Psoas muscle (tissue), 8 donors: ENCODE results near the gene SH2D3C. TPM values are rescaled to one million over a fixed set of nuclear protein-coding genes. Genes with fewer than 3 reads are reported as not detected.

Experiments used
- ATAC-seq, 4 donors: fragments of 200-7000 bp; cut with Tn5 transposase; one replicate each; pipeline ENCODE4 v1.9.1; 2020; ENCODE audit warnings: moderate library complexity in 3 of 4, mild to moderate bottlenecking in 2 of 4
- DNase-seq, 2 donors: peaks; one replicate each; pipeline ENCODE4 v3.0.0-alpha.2; 2020
- H3K27ac ChIP-seq: fragments of 200-600 bp; one replicate; pipeline ENCODE4 v1.8.0; 2022
- H3K27me3 ChIP-seq, 3 donors: fragments of 200-600 bp in 1 of 3; one replicate each; pipeline versions ENCODE4 v1.6.1 to v1.8.0; 2013 to 2022; ENCODE audit warnings: low read length in 2 of 3, mild to moderate bottlenecking in 2 of 3, moderate library complexity in 1 of 3; ENCODE audit not compliant: insufficient read depth in 3 of 3
- H3K36me3 ChIP-seq, 2 donors: fragments of 200-600 bp in 1 of 2; one replicate each; pipeline versions ENCODE4 v1.6.1 to v1.8.0; 2013 to 2022; ENCODE audit warnings: low read depth in 1 of 2, mild to moderate bottlenecking in 1 of 2, moderate library complexity in 1 of 2; ENCODE audit not compliant: insufficient read depth in 1 of 2
- H3K4me1 ChIP-seq: fragments of 200-600 bp; one replicate; pipeline ENCODE4 v1.8.0; 2022
- H3K4me3 ChIP-seq: fragments of 200-600 bp; one replicate; pipeline ENCODE4 v1.8.0; 2022; ENCODE audit warnings: mild to moderate bottlenecking
- H3K9me3 ChIP-seq: fragments of 200-600 bp; one replicate; pipeline ENCODE4 v1.8.0; 2022
- WGBS, 3 donors: extraction: QIAGEN DNeasy Blood & Tissue Kit; methylation state at CpG; one replicate each; pipeline versions ENCODE4 v1.1.6 to v1.1.7; 2013; 5-methylcytosine and 5-hydroxymethylcytosine counted together
- intact Hi-C, 2 donors: fragments of 100-400 bp; cut with DNase I; formaldehyde crosslinking; loops; one replicate each; pipeline versions ENCODE4 v1.11.0 to v1.14.2; 2022
- polyA plus RNA-seq, 3 donors: library from polyadenylated mRNA; stranded (reverse); fragments of 200-250 nt; gene quantifications; one replicate each; pipeline ENCODE4 v1.2.3, GENCODE V29; 2013
- total RNA-seq, 4 donors: library from RNA; stranded (reverse); fragmentation: NEBNext Ultra II Directional in 2 of 4; extraction: Animal tissue kit (Norgen Biotek cat#: 25700) in 2 of 4; gene quantifications; one replicate each; pipeline versions ENCODE4 v1.2.1 to v1.2.4, GENCODE V29; 2021 to 2023
- TF ChIP-seq, protein P1 (sequence below): fragments of 200-600 bp; IDR thresholded peaks from one replicate; pipeline ENCODE4 v1.8.0; 2022; ENCODE audit warnings: antibody characterized with exemption
- donor health status: healthy with polysubstance abuse.
- donor health status: DM: no; HTN: no; CAD: no; lungs with moderate emphysema.
- donor health status: Bipolar disorder and iron deficiency.
- donor health status: healthy.
- donor health status: DM: yes; HTN: yes; CAD: no.
- donor health status: DM: no; HTN: no; CAD: no.
- donor health status: DM: no; HTN: no; CAD: no.
- donor health status: DM: yes; HTN: yes; CAD: no.

The SH2D3C gene
- total and polyA plus RNA-seq, 7 donors, result 5.3 to 12.0 (median 10.0) TPM

DNA sequence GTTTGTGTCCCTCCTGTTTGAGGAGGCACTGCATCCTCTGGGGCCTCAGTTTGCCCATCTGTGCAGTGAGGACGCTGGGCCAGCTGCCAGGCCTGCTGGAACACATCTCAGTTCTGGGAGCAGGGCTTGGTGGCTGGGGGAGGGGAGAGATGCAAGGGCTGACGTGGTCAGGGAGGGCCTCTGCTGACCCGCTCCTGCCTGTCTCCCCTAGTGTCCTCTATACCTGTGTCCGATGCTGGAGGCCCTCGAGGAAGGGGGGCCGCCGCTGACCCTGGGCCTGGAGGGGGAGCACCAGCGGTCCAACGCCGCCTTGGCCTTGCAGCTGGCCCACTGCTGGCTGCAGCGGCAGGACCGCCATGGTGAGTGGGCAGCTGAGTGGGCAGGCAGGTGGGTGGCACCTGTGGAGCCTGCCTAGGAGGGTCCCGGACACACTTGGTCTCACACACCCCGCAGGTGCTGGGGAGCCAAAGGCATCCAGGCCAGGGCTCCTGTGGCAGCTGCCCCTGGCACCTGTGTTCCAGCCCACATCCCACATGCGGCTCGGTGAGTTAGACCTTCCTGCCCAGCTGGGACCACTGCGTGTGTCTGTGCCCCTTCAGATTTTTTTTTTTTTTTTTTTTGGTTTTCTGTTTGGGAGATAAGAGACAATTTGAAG is 30.0 kb upstream of the SH2D3C start:
- no peak for DNase-seq
- Histone ChIP-seq H3K4me1 (peaks cover 24% of the 10 kb centered on the region), H3K27me3 (no peaks in the 10 kb centered on the region), H3K4me3 (no peak overlapping the region), H3K36me3 (peaks cover 0 to 87% of the 10 kb centered on the region in 2 donors), H3K9me3 (no peaks in the 10 kb centered on the region), H3K27ac (no peak overlapping the region)
- no peak for ATAC-seq
- intact Hi-C loops, result no loop called here
- WGBS, 3 donors, result 83 to 89% (median 88%) methylated on average over 17 of the region's 17 CpGs
- TF ChIP-seq, protein P1, sequence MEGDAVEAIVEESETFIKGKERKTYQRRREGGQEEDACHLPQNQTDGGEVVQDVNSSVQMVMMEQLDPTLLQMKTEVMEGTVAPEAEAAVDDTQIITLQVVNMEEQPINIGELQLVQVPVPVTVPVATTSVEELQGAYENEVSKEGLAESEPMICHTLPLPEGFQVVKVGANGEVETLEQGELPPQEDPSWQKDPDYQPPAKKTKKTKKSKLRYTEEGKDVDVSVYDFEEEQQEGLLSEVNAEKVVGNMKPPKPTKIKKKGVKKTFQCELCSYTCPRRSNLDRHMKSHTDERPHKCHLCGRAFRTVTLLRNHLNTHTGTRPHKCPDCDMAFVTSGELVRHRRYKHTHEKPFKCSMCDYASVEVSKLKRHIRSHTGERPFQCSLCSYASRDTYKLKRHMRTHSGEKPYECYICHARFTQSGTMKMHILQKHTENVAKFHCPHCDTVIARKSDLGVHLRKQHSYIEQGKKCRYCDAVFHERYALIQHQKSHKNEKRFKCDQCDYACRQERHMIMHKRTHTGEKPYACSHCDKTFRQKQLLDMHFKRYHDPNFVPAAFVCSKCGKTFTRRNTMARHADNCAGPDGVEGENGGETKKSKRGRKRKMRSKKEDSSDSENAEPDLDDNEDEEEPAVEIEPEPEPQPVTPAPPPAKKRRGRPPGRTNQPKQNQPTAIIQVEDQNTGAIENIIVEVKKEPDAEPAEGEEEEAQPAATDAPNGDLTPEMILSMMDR, result no peak

- Histone ChIP-seq H3K4me1 (peaks cover 24% of the 10 kb centered on the region), H3K27me3 (no peaks in the 10 kb centered on the region), H3K9me3 (no peaks in the 10 kb centered on the region), H3K27ac (no peak overlapping the region), H3K36me3 (peaks cover 0 to 71% of the 10 kb centered on the region in 2 donors), H3K4me3 (no peak overlapping the region)
- 92 to 96% (median 93%) methylated on average over 12 to 14 of the region's 14 CpGs for WGBS, 3 donors
- intact Hi-C loops, result no loop called here
- ATAC-seq (no peak), DNase-seq (no peak)
- TF ChIP-seq, protein P1, result no peak
Observed at GRCh38 chr9:127806871-127807270, 28.4 kb upstream of the SH2D3C start.

DNA sequence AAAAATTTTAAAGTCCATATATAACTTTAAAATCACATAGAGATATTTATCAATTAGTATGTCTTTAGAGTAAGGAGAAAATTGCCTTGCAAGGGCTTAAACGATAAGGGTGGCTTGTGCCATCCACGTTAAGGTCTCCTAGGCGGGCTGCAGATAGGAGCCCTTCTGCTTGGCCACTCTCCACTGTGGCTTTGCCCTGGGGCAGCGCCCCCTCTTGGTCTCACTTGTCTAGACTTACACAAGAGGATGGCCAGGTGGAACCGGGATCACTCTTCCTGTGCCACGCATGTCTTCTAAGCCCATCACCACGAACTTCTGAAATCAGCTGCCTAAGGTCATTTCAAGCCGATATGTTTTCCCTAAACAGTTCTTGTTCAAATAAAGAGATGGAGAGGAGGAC is 27.2 kb upstream of the SH2D3C start:
- Histone ChIP-seq H3K36me3 (peaks cover 0 to 59% of the 10 kb centered on the region in 2 donors), H3K9me3 (no peaks in the 10 kb centered on the region), H3K4me1 (peaks cover 24% of the 10 kb centered on the region), H3K4me3 (no peak overlapping the region), H3K27ac (no peak overlapping the region), H3K27me3 (no peaks in the 10 kb centered on the region)
- 75 to 83% (median 81%) methylated on average over 8 of the region's 8 CpGs for WGBS, 3 donors
- TF ChIP-seq, protein P1, result no peak
- DNase-seq (no peak), ATAC-seq (no peak)
- intact Hi-C loops, result no loop called here

DNA sequence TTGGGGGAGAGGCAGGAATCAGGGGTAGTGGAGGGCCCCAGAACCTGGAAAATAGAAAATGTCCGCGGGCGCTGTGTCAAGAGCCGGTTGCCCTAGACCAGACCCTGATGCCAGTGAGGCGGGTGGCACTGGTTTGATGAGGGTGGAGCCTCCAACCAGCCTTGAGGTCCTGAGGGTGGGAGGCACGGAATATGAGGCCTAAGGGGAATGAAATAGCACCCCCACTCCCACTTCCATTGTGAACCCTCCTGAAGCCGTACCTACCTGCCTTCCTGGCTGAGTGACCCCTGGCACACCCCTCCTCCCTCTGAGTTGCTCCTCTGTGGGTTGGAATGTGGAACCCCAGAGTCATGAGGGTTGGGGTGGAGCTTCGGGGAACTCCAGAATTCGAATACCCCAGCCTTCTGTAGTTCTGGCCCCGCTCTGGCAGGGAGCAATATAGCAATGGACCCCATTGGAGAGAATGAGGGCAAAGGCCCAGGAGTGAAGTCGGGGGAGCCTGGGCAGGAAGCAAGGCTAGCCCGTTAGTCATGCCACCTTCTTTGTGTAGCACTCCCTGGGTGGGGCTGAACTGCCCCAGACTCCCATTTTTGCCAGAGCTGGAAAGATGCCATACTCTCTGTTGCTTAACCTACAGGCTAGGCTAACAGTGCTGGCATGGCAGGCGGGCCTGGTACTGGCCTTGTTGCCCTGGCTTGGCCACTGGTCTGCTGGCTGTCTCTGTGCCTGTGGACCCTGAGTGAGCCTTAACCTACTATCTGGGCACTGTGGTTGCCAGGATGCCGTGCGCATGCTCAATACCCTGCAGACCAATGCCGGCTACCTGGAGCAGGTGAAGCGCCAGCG is 25.3 kb upstream of the SH2D3C start:
- peak overlapping the region; percentile 95 for H3K27ac ChIP-seq
- H3K4me1 ChIP-seq, result peaks cover 24% of the 10 kb centered on the region
- H3K9me3 ChIP-seq, result no peaks in the 10 kb centered on the region
- ATAC-seq, result peak; percentile 9 to 67 (median 52)
- intact Hi-C loops, result loop anchor here (5.0 kb wide), 2 partner anchors 64 to 69 kb away; no protein-coding TSS in a partner anchor
- peak in 1 of 2 donors; percentile 83 for DNase-seq
- TF ChIP-seq, protein P1, result no peak
- no peaks in the 10 kb centered on the region for H3K27me3 ChIP-seq
- WGBS, 3 donors, result 40 to 44% (median 40%) methylated on average over 18 of the region's 18 CpGs
- peaks cover 0 to 44% of the 10 kb centered on the region in 2 donors for H3K36me3 ChIP-seq
- H3K4me3 ChIP-seq, result peak overlapping the region; percentile 80
